Kidney (tissue), 14 donors: ENCODE results near the gene FHAD1. TPM values are rescaled to one million over a fixed set of nuclear protein-coding genes. Genes with fewer than 3 reads are reported as not detected.

Experiments used
- DNase-seq, 5 donors: peaks; one replicate each; pipeline ENCODE4 v3.0.0-alpha.2; 2013 to 2020
- FAIRE-seq: peaks from 2 replicates; lab custom pipeline; 2012; peaks lifted over from hg19 to GRCh38; lab: Jason Lieb, UNC
- H3K27ac ChIP-seq, 2 donors: one replicate each; pipeline ENCODE4 v1.7.0; 2013; ENCODE audit warnings: low read depth in 2 of 2, low read length in 2 of 2, inconsistent platforms in 1 of 2
- H3K27me3 ChIP-seq: one replicate; pipeline ENCODE4 v1.7.1; 2013; ENCODE audit warnings: low read length, inconsistent platforms; ENCODE audit not compliant: control insufficient read depth, insufficient read depth
- H3K36me3 ChIP-seq, 3 donors: one replicate each; pipeline versions ENCODE4 v1.7.0 to v1.7.1; 2013; ENCODE audit warnings: low read length in 3 of 3, control low read depth in 1 of 3, inconsistent platforms in 1 of 3; ENCODE audit not compliant: insufficient read depth in 3 of 3, control insufficient read depth in 2 of 3
- H3K4me1 ChIP-seq, 3 donors: one replicate each; pipeline versions ENCODE4 v1.7.0 to v1.7.1; 2013; ENCODE audit warnings: low read length in 3 of 3, inconsistent platforms in 1 of 3, low read depth in 1 of 3; ENCODE audit not compliant: control insufficient read depth in 2 of 3, insufficient read depth in 2 of 3
- H3K4me3 ChIP-seq, 3 donors: one replicate each; pipeline versions ENCODE4 v1.7.0 to v1.8.1; 2013; ENCODE audit warnings: low read length in 3 of 3, control low read depth in 1 of 3, inconsistent platforms in 1 of 3
- H3K9ac ChIP-seq, 3 donors: one replicate each; pipeline versions ENCODE4 v1.7.0 to v1.7.1; 2013; ENCODE audit warnings: low read length in 3 of 3, control low read depth in 1 of 3, inconsistent platforms in 1 of 3
- H3K9me3 ChIP-seq, 3 donors: one replicate each; pipeline versions ENCODE4 v1.7.0 to v1.7.1; 2013; ENCODE audit warnings: low read length in 3 of 3, control low read depth in 1 of 3, inconsistent platforms in 1 of 3; ENCODE audit not compliant: control insufficient read depth in 2 of 3, insufficient read depth in 1 of 3
- intact Hi-C: fragments of 100-400 bp; cut with DNase I; formaldehyde crosslinking; loops from one replicate; pipeline ENCODE4 v1.11.1; 2022
- polyA plus RNA-seq: library from polyadenylated mRNA; stranded (reverse); fragments of 350-450 nt; fragmentation: Illumina TruSeq; extraction: RNeasy Lipid Tissue Mini Kit (QIAGEN cat#74804); gene quantifications from one replicate; pipeline ENCODE4 v1.2.3, GENCODE V29; 2014; ENCODE audit warnings: low read depth, low replicate concordance; ENCODE audit not compliant: insufficient read depth
- total RNA-seq: library from RNA; stranded (reverse); fragmentation: NEBNext Ultra II Directional; extraction: Animal tissue kit (Norgen Biotek cat#: 25700); gene quantifications from one replicate; pipeline ENCODE4 v1.2.1, GENCODE V29; 2021
- TF ChIP-seq, protein P1 (sequence below): IDR thresholded peaks from 3 replicates; pipeline ENCODE4 v1.5.1; 2012; ENCODE audit warnings: mild to moderate bottlenecking, moderate library complexity, borderline replicate concordance; ENCODE audit not compliant: insufficient read depth; ENCODE audit errors: extremely low read depth
- donor health status: control.
- donor health status: control.
- donor health status: control.
- donor health status: control.
- donor health status: control.
- donor health status: DM: yes; HTN: yes; CAD: no.
- donor health status: Normal renal cell carcinoma (clear cell type).

Gene FHAD1
- total and polyA plus RNA-seq, 2 donors from 2014 or later, result 0.84 to 4.2 TPM

DNA sequence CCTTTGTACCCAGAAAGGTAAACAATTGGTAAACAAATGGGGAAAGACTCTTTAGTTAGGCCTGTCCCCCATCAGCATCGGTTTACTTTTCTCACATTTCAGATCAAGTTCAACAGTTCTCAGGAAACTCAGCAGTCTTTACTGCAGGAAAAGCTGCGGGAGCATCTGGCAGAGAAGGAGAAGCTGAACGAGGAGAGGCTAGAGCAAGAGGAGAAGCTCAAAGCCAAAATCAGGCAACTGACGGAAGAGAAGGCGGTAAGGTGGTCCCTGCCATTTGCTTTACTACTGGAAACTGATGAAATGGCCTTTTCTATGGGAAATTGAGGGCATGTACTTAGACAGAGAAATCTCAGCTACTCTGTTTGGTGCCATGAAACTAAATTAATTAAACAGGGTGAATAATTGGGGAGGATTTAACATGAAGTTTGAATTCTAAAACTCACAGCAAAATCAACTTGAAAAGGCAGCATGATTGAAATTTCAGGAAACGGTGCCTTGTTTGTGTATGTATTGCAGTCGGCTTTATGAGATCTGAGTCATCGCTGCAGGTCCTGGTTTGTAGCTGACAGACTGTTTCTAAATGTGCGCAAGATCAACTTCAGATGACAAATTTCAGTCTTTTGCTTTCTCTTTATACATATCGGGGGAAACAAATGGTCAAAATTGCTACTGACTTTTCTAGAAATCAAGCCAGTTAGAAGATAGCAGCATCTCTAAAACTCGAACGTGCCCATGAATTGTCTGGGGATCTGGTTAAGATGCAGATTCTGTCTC, 94.8 kb downstream of the FHAD1 start:
- H3K36me3 ChIP-seq, result no peaks in the 10 kb centered on the region
- no peak overlapping the region for H3K9ac ChIP-seq
- no peak overlapping the region for H3K4me3 ChIP-seq
- no peaks in the 10 kb centered on the region for H3K4me1 ChIP-seq
- TF ChIP-seq, protein P1, sequence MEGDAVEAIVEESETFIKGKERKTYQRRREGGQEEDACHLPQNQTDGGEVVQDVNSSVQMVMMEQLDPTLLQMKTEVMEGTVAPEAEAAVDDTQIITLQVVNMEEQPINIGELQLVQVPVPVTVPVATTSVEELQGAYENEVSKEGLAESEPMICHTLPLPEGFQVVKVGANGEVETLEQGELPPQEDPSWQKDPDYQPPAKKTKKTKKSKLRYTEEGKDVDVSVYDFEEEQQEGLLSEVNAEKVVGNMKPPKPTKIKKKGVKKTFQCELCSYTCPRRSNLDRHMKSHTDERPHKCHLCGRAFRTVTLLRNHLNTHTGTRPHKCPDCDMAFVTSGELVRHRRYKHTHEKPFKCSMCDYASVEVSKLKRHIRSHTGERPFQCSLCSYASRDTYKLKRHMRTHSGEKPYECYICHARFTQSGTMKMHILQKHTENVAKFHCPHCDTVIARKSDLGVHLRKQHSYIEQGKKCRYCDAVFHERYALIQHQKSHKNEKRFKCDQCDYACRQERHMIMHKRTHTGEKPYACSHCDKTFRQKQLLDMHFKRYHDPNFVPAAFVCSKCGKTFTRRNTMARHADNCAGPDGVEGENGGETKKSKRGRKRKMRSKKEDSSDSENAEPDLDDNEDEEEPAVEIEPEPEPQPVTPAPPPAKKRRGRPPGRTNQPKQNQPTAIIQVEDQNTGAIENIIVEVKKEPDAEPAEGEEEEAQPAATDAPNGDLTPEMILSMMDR, result no peak
- H3K27ac ChIP-seq, result no peak overlapping the region
- intact Hi-C loops, result no loop called here
- DNase-seq, result no peak
- no peaks in the 10 kb centered on the region for H3K9me3 ChIP-seq
- no peak for FAIRE-seq
- H3K27me3 ChIP-seq, result no peaks in the 10 kb centered on the region

DNA sequence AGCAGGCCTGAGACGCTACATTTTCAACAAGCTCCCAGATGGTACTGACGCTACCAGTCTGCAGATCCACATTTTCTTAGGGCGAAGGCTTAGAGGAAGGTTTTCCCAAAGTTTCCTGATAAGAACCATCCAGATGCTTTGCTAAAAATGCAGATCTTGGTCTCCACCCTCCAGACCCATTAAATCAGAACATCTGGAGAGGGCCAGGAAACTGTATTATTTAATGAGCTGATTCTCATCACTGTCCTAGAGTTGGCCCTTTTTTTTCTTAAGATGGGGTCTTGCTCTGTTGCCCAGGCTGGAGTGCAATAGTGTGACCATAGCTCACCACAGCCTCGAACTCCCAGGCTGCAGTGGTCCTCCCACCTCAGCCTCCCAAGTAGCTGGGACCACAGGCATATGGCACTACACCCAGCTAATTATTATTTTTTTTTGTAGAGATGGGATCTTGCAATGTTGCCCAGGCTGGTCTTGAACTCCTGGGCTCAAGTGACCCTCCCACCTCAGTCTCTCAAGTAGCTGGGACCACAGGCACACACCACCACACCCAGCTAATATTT, 95.5 kb downstream of the FHAD1 start:
- Histone ChIP-seq H3K27me3 (no peaks in the 10 kb centered on the region), H3K27ac (no peak overlapping the region), H3K4me1 (no peaks in the 10 kb centered on the region), H3K36me3 (no peaks in the 10 kb centered on the region), H3K9ac (no peak overlapping the region), H3K9me3 (no peaks in the 10 kb centered on the region), H3K4me3 (no peak overlapping the region)
- TF ChIP-seq, protein P1, result no peak
- intact Hi-C loops, result no loop called here
- FAIRE-seq (no peak), DNase-seq (peak in 1 of 5 donors; percentile 12)

DNA sequence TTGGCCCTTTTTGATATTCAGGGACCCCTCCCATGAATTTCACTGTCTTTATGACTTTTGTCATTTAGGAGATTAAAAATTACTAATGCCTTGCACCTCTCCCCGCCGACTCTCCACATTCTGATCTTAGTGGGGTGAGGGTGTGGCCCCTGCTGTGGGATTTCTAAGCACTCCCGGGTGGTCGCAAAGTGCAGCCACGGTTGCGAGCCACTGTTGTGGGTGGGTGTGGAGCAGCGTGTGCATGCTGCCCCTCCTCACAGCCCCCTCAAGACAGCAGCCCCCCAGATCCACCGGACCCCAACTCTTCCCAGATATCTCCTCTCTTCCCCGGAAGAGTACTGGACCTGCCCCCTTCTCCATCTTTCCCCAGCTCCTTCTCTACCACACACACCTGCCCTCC, 96.1 kb downstream of the FHAD1 start:
- DNase-seq (peak in 1 of 5 donors; percentile 59), FAIRE-seq (no peak)
- Histone ChIP-seq H3K27me3 (no peaks in the 10 kb centered on the region), H3K27ac (no peak overlapping the region), H3K36me3 (no peaks in the 10 kb centered on the region), H3K4me1 (no peaks in the 10 kb centered on the region), H3K9ac (no peak overlapping the region), H3K9me3 (no peaks in the 10 kb centered on the region), H3K4me3 (no peak overlapping the region)
- TF ChIP-seq, protein P1, result no peak
- intact Hi-C loops, result no loop called here
